ENCODE measurements around the gene EVI5L.

GRCh38 chr19:7787141-7787540 lies 42.9 kb upstream of the EVI5L start:
- TF ChIP-seq EZH2phosphoT487 (IDR thresholded peaks at IDR 0.05; ENCODE audit: borderline replicate concordance, low read length) = no peak
- TF ChIP-seq, protein P1, sequence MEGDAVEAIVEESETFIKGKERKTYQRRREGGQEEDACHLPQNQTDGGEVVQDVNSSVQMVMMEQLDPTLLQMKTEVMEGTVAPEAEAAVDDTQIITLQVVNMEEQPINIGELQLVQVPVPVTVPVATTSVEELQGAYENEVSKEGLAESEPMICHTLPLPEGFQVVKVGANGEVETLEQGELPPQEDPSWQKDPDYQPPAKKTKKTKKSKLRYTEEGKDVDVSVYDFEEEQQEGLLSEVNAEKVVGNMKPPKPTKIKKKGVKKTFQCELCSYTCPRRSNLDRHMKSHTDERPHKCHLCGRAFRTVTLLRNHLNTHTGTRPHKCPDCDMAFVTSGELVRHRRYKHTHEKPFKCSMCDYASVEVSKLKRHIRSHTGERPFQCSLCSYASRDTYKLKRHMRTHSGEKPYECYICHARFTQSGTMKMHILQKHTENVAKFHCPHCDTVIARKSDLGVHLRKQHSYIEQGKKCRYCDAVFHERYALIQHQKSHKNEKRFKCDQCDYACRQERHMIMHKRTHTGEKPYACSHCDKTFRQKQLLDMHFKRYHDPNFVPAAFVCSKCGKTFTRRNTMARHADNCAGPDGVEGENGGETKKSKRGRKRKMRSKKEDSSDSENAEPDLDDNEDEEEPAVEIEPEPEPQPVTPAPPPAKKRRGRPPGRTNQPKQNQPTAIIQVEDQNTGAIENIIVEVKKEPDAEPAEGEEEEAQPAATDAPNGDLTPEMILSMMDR (IDR thresholded peaks at IDR 0.05; ENCODE audit: low read depth, low read length, poor library complexity, severe bottlenecking) = no peak
